Measurements from ENCODE around the gene G6PD. TPM values are rescaled to one million over a fixed set of nuclear protein-coding genes. Genes with fewer than 3 reads are reported as not detected.

Gene G6PD
- total RNA-seq, 1 donor from 2014 or later, result 47.7 TPM

DNA sequence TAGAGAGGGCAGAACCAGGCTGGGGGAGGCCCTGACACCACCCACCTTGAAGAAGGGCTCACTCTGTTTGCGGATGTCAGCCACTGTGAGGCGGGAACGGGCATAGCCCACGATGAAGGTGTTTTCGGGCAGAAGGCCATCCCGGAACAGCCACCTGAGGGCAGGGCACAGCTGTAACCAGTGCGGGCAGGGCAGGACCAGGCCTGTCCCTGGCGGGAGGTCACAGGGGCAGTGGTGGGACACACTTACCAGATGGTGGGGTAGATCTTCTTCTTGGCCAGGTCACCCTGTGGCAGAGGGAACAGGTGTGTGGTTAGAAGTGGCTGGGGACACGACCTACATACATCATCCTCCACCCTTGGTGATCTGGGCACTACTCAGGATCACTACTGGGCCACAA, 10.8 kb downstream of the G6PD start:
- Mint-ChIP-seq H3K27me3 (no peaks in the 10 kb centered on the region), H3K4me1 (ENCODE audit: low read depth) (no peaks in the 10 kb centered on the region), H3K36me3 (ENCODE audit: insufficient read depth) (peaks cover 7% of the 10 kb centered on the region), H3K27ac (no peak overlapping the region), H3K9me3 (ENCODE audit: low read depth) (peaks cover 5% of the 10 kb centered on the region), H3K4me3 (ENCODE audit: low read depth) (no peak overlapping the region)
- DNase-seq (ENCODE audit: low spot score, unreplicated experiment), result no peak
- TF ChIP-seq, protein P1, sequence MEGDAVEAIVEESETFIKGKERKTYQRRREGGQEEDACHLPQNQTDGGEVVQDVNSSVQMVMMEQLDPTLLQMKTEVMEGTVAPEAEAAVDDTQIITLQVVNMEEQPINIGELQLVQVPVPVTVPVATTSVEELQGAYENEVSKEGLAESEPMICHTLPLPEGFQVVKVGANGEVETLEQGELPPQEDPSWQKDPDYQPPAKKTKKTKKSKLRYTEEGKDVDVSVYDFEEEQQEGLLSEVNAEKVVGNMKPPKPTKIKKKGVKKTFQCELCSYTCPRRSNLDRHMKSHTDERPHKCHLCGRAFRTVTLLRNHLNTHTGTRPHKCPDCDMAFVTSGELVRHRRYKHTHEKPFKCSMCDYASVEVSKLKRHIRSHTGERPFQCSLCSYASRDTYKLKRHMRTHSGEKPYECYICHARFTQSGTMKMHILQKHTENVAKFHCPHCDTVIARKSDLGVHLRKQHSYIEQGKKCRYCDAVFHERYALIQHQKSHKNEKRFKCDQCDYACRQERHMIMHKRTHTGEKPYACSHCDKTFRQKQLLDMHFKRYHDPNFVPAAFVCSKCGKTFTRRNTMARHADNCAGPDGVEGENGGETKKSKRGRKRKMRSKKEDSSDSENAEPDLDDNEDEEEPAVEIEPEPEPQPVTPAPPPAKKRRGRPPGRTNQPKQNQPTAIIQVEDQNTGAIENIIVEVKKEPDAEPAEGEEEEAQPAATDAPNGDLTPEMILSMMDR (IDR thresholded peaks at IDR 0.05; ENCODE audit: unreplicated experiment), result no peak

DNA sequence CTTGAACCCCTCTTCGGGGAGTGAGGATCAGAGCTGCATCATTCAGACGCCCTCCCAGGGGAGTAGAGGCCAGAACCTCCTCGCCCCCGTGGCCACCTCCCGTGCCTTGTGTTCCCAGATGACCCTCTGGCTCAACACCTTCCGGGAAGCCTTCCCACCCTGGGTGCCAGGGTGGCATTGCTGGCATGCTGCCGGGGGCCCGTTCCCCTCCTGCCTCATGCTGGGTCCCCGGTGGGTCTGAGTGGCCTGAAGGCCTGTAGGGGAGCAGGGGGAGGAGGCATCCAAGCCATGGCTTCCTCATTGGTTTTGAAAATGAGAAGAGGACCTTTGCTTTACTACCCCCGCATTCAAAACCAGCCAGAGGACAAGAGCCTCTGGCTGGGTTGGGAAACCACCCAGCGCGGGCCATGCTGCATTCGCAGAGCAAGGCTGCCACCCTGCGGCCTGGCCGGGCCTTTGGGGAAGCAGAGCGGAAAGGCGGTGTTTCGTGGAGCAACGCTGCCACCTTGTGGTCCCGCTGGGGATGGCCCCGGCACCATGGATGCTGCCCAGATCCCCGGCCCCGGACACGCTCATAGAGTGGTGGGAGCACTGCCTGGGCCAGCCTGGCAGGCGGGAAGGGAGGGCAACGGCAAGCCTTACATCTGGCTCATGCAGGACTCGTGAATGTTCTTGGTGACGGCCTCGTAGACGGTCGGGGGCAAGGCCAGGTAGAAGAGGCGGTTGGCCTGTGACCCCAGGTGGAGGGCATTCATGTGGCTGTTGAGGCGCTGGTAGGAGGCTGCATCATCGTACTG, 11.9 kb downstream of the G6PD start:
- DNase-seq (ENCODE audit: low spot score, unreplicated experiment), result peak; percentile 81
- Mint-ChIP-seq H3K9me3 (ENCODE audit: low read depth) (peaks cover 5% of the 10 kb centered on the region), H3K4me3 (ENCODE audit: low read depth) (no peak overlapping the region), H3K27ac (peak overlapping the region; percentile 29), H3K4me1 (ENCODE audit: low read depth) (no peaks in the 10 kb centered on the region), H3K36me3 (ENCODE audit: insufficient read depth) (peaks cover 7% of the 10 kb centered on the region), H3K27me3 (no peaks in the 10 kb centered on the region)
- TF ChIP-seq, protein P1 (IDR thresholded peaks at IDR 0.05; ENCODE audit: unreplicated experiment), result peak; percentile 92

DNA sequence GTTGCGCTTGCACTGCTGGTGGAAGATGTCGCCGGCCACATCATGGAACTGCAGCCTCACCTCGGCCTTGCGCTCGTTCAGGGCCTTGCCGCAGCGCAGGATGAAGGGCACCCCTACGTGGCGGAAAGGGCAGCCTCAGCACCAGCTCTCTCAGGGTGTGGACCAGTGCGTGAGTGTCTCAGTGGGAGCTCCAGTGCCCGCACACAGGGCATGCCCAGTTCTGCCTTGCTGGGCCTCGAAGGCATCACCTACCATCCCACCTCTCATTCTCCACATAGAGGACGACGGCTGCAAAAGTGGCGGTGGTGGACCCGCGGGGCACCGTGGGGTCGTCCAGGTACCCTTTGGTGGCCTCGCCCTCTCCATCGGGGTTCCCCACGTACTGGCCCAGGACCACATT, 14.0 kb downstream of the G6PD start:
- TF ChIP-seq, protein P1 (IDR thresholded peaks at IDR 0.05; ENCODE audit: unreplicated experiment), result no peak
- H3K27me3 Mint-ChIP-seq, result no peaks in the 10 kb centered on the region
- H3K36me3 Mint-ChIP-seq (ENCODE audit: insufficient read depth), result peaks cover 3% of the 10 kb centered on the region
- H3K9me3 Mint-ChIP-seq (ENCODE audit: low read depth), result no peaks in the 10 kb centered on the region
- no peaks in the 10 kb centered on the region for H3K4me1 Mint-ChIP-seq (ENCODE audit: low read depth)
- no peak overlapping the region for H3K27ac Mint-ChIP-seq
- DNase-seq (ENCODE audit: low spot score, unreplicated experiment), result no peak
- H3K4me3 Mint-ChIP-seq (ENCODE audit: low read depth), result no peak overlapping the region

DNA sequence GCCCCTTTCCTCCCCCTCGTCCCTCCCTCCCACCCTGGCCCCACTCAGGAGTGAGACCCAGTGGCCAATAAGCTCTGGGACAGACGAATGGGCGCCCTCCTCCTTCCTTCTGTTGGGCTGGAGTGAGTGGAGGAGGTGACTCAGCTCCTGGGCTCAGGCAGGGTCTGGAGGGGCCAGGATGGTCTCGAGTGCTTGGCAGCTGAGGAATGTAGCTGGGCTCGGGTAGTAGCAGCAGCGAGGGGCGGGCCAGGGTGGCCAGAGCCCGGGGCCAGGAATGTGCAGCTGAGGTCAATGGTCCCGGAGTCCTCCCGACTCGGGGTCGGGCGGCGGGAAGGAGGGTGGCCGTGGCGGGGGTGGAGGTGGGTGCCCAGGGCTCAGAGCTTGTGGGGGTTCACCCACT, 15.0 kb downstream of the G6PD start:
- peaks cover 3% of the 10 kb centered on the region for H3K36me3 Mint-ChIP-seq (ENCODE audit: insufficient read depth)
- peaks cover 6% of the 10 kb centered on the region for H3K4me1 Mint-ChIP-seq (ENCODE audit: low read depth)
- H3K9me3 Mint-ChIP-seq (ENCODE audit: low read depth), result no peaks in the 10 kb centered on the region
- TF ChIP-seq, protein P1 (IDR thresholded peaks at IDR 0.05; ENCODE audit: unreplicated experiment), result no peak
- no peak overlapping the region for H3K4me3 Mint-ChIP-seq (ENCODE audit: low read depth)
- DNase-seq (ENCODE audit: low spot score, unreplicated experiment), result no peak
- no peak overlapping the region for H3K27ac Mint-ChIP-seq
- H3K27me3 Mint-ChIP-seq, result no peaks in the 10 kb centered on the region

DNA sequence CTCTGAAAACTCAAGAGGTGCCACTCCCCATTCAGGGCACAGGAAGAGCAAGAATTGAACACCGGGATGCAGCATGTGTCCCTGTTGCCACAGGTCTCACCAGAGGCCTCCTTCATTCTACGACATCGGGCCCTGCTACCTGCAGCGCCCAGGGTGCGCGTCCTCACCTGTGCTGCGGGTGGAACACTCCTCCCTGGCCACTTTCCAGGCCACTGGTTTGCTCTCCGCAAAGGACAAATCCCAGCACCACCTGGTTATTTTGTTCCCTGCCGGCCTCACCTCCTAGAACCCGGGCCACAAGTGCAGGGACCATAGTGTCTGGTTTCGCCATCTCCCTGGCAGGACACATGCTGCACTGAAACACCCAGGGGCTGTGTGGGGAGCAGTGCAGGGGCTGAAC, 16.4 kb downstream of the G6PD start:
- no peak for DNase-seq (ENCODE audit: low spot score, unreplicated experiment)
- Mint-ChIP-seq H3K4me1 (ENCODE audit: low read depth) (peaks cover 6% of the 10 kb centered on the region), H3K9me3 (ENCODE audit: low read depth) (peaks cover 6% of the 10 kb centered on the region), H3K36me3 (ENCODE audit: insufficient read depth) (peaks cover 3% of the 10 kb centered on the region), H3K27ac (peak overlapping the region; percentile 37), H3K4me3 (ENCODE audit: low read depth) (no peak overlapping the region), H3K27me3 (no peaks in the 10 kb centered on the region)
- TF ChIP-seq, protein P1 (IDR thresholded peaks at IDR 0.05; ENCODE audit: unreplicated experiment), result no peak

All from progenitor cell of endocrine pancreas (in vitro differentiated cells).